Endothelial cell of umbilical vein (primary cell): Measurements from ENCODE around the gene SLCO3A1. TPM values are rescaled to one million over a fixed set of nuclear protein-coding genes. Genes with fewer than 3 reads are reported as not detected.

ENCODE experiments used
- BruUV-seq: library from RNA; stranded (reverse); fragments of 400-500 nt; replicated peaks from 2 replicates; lab custom pipeline; 2021; lab: Mats Ljungman, UMichigan
- CTCF ChIA-PET: fragments of 300-600, 350-600 bp; sonication (Branson Sonifier 250); formaldehyde crosslinking; loops from one replicate; lab custom pipeline; 2021; ENCODE audit warnings: antibody characterized with exemption, inconsistent platforms; lab: Charles Lee
- POLR2A ChIA-PET: fragments of 300-600, 350-600 bp; sonication (Branson Sonifier 250); formaldehyde crosslinking; loops from one replicate; lab custom pipeline; 2021; ENCODE audit warnings: antibody characterized with exemption, inconsistent platforms; lab: Charles Lee
- DNase-seq: peaks from one replicate; pipeline ENCODE4 v3.0.0-alpha.2; 2011; ENCODE audit warnings: low read depth, low spot score
- FAIRE-seq: peaks from 2 replicates; lab custom pipeline; 2011; peaks lifted over from hg19 to GRCh38; lab: Jason Lieb, UNC
- H2AFZ ChIP-seq: 2 replicates; pipeline ENCODE4 v1.6.0; 2012; ENCODE audit warnings: low read depth, low read length, control low read depth, inconsistent platforms
- H3K27ac ChIP-seq: 2 replicates; pipeline ENCODE4 v1.5.1; 2011; ENCODE audit warnings: low read depth, mild to moderate bottlenecking, control low read depth, low read length, moderate library complexity; ENCODE audit not compliant: insufficient read depth
- H3K27me3 ChIP-seq, 2 experiments: 2 replicates each; pipeline versions ENCODE4 v1.6.0 to v1.6.1; 2011; ENCODE audit warnings: low read length in 2 of 2, mixed read lengths in 1 of 2; ENCODE audit not compliant: control insufficient read depth in 2 of 2, insufficient read depth in 2 of 2
- H3K36me3 ChIP-seq, 2 experiments: 2 replicates in 1 of 2; 3 replicates in 1 of 2; pipeline ENCODE4 v1.5.1; 2011; ENCODE audit warnings: low read length in 2 of 2, mild to moderate bottlenecking in 1 of 2, moderate library complexity in 1 of 2; ENCODE audit not compliant: control insufficient read depth in 2 of 2, insufficient read depth in 2 of 2; ENCODE audit errors: extremely low read depth in 1 of 2
- H3K4me1 ChIP-seq: 3 replicates; pipeline ENCODE4 v1.5.1; 2011; ENCODE audit warnings: mild to moderate bottlenecking, low read length; ENCODE audit not compliant: control insufficient read depth, insufficient read depth; ENCODE audit errors: extremely low read depth
- H3K4me2 ChIP-seq: 2 replicates; pipeline ENCODE4 v1.6.1; 2011; ENCODE audit warnings: low read length, control low read depth, mixed read lengths; ENCODE audit not compliant: insufficient read depth
- H3K4me3 ChIP-seq, 3 experiments: fragments of 200-600 bp in 1 of 3; sonication (generic), shearing (Covaris generic) in 1 of 3; replicated peaks in 1 of 3; 2 replicates each; pipeline ENCODE4 v1.5.1; 2011 to 2016; ENCODE audit warnings: control low read depth in 3 of 3, low read length in 3 of 3, mild to moderate bottlenecking in 2 of 3, inconsistent platforms in 1 of 3, low read depth in 1 of 3, moderate library complexity in 1 of 3; ENCODE audit not compliant: insufficient read depth in 1 of 3
- H3K79me2 ChIP-seq: 2 replicates; pipeline ENCODE4 v1.6.0; 2012; ENCODE audit warnings: low read length, inconsistent platforms; ENCODE audit not compliant: control insufficient read depth, insufficient read depth
- H3K9ac ChIP-seq: replicated peaks from 2 replicates; pipeline ENCODE3; 2011; ENCODE audit warnings: low read length, control low read depth; ENCODE audit not compliant: insufficient read depth; ENCODE audit errors: extremely low read depth
- H3K9me1 ChIP-seq: replicated peaks from 3 replicates; pipeline ENCODE4 v1.6.0; 2011; ENCODE audit warnings: mild to moderate bottlenecking, low read length; ENCODE audit not compliant: control insufficient read depth, insufficient read depth; ENCODE audit errors: extremely low read depth
- H3K9me3 ChIP-seq: replicated peaks from 2 replicates; pipeline ENCODE4 v1.5.1; 2012; ENCODE audit warnings: low read length, inconsistent platforms; ENCODE audit not compliant: control insufficient read depth, insufficient read depth
- H4K20me1 ChIP-seq: replicated peaks from 2 replicates; pipeline ENCODE3; 2011; ENCODE audit warnings: mild to moderate bottlenecking, low read length; ENCODE audit not compliant: control insufficient read depth, insufficient read depth; ENCODE audit errors: extremely low read depth
- CTCF ChIP-seq, 2 donors: IDR thresholded peaks; 1 replicate in 1 of 2; 2 replicates in 1 of 2; pipeline ENCODE4 v1.5.1; 2011; ENCODE audit warnings: low read length in 2 of 2, mild to moderate bottlenecking in 2 of 2, moderate library complexity in 2 of 2, control low read depth in 1 of 2, inconsistent platforms in 1 of 2, low read depth in 1 of 2; ENCODE audit not compliant: insufficient read depth in 1 of 2; ENCODE audit errors: extremely low read depth in 1 of 2
- EZH2 ChIP-seq: IDR thresholded peaks from 2 replicates; pipeline ENCODE4 v1.6.1; 2012; ENCODE audit warnings: borderline replicate concordance, low read depth, mild to moderate bottlenecking, moderate library complexity, low read length, inconsistent platforms; ENCODE audit not compliant: severe bottlenecking
- FOS ChIP-seq: IDR thresholded peaks from 2 replicates; pipeline ENCODE4 v1.6.1; 2011; ENCODE audit warnings: mild to moderate bottlenecking, low read length, moderate library complexity, borderline replicate concordance; ENCODE audit not compliant: insufficient read depth
- GATA2 ChIP-seq: IDR thresholded peaks from 2 replicates; pipeline ENCODE4 v1.7.0; 2011; ENCODE audit warnings: low read depth, mild to moderate bottlenecking, moderate library complexity, mixed read lengths, low read length; ENCODE audit not compliant: insufficient read length, insufficient read depth
- JUN ChIP-seq: IDR thresholded peaks from 2 replicates; pipeline ENCODE4 v1.6.1; 2011; ENCODE audit warnings: borderline replicate concordance, low read depth; ENCODE audit not compliant: insufficient read length, insufficient read depth
- MAX ChIP-seq: IDR thresholded peaks from 2 replicates; pipeline ENCODE4 v1.6.1; 2011; ENCODE audit not compliant: insufficient read depth, insufficient read length
- MYC ChIP-seq: IDR thresholded peaks from one replicate; pipeline ENCODE4 v1.6.1; 2011; ENCODE audit warnings: mild to moderate bottlenecking, low read depth, low read length
- POLR2A ChIP-seq: IDR thresholded peaks from 2 replicates; pipeline ENCODE4 v1.6.1; 2012; ENCODE audit warnings: low read depth, mild to moderate bottlenecking, control low read depth, low read length
- POLR2AphosphoS5 ChIP-seq: IDR thresholded peaks from 2 replicates; pipeline ENCODE4 v1.6.1; 2012; ENCODE audit warnings: low read depth, mild to moderate bottlenecking, control low read depth, low read length, moderate library complexity; ENCODE audit not compliant: insufficient read depth
- dilution Hi-C: fragments of 300-500 bp; cut with MboI; formaldehyde crosslinking; loops from one replicate; pipeline ENCODE4 v1.15.0; 2019; ENCODE audit warnings: low sequenced_read_pairs; ENCODE audit not compliant: extremely low pct_ligation_motif_present
- intact Hi-C: fragments of 100-400 bp; cut with micrococcal nuclease; formaldehyde crosslinking; loops from one replicate; pipeline ENCODE4 v1.10.0; 2022
- polyA plus RNA-seq, 4 experiments: library from polyadenylated mRNA; depleted of rRNA in 3 of 4; stranded (reverse) in 3 of 4; unstranded in 1 of 4; fragments of >200 nt; gene quantifications; 2 replicates each; pipeline versions ENCODE4 v1.2.1 to v1.2.3, GENCODE V29; 2011 to 2012; ENCODE audit warnings: missing spikeins in 1 of 4
- total RNA-seq: library from RNA; stranded (reverse); gene quantifications from 2 replicates; pipeline ENCODE4 v1.2.3, GENCODE V29; 2021

The SLCO3A1 gene
- total and polyA plus RNA-seq, 2 donors (not counting 3 experiments of a cell fraction or from before 2014, with no cell fraction given): 0.88 to 0.92 TPM

GRCh38 chr15:92123962-92124656, 270.6 kb downstream of the SLCO3A1 start:
- Histone ChIP-seq H3K36me3 (no peaks in the 10 kb centered on the region), H3K4me2 (no peak overlapping the region), H3K9me3 (no peaks in the 10 kb centered on the region), H3K9ac (no peak overlapping the region), H3K79me2 (no peaks in the 10 kb centered on the region), H3K27ac (no peak overlapping the region), H3K4me3 (no peak overlapping the region), H2AFZ (no peak overlapping the region), H4K20me1 (no peaks in the 10 kb centered on the region), H3K4me1 (no peaks in the 10 kb centered on the region), H3K9me1 (no peaks in the 10 kb centered on the region), H3K27me3 (no peaks in the 10 kb centered on the region)
- FAIRE-seq (no peak), DNase-seq (no peak)
- ChIA-PET POLR2A (no interaction called here), CTCF (no interaction called here)
- BruUV-seq: no TSS peak
- TF ChIP-seq POLR2AphosphoS5: no peak
- no peak for TF ChIP-seq POLR2A
- no peak for TF ChIP-seq EZH2
- TF ChIP-seq MAX: no peak
- TF ChIP-seq MYC: no peak
- no peak for TF ChIP-seq JUN
- TF ChIP-seq FOS: no peak
- intact Hi-C loops (no loop called here), dilution Hi-C loops (no loop called here)

DNA sequence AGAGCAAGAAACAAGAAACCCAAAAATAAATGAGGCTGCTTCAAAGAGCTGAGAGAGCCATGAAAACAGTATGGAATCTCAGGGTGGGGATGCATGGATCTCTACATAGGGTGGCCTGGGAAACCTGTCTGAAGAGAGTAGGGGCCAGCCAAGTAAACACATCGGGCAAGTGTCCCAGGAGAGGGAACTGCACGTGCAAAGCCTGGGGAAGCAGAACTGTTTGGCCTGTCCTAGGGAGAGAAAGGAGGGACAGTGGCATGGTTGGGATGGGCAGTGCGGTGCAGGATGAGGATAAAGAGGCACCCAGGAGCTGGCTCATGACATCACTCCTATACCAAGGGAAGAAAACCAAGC, 271.1 kb downstream of the SLCO3A1 start:
- no peak for FAIRE-seq
- ChIA-PET POLR2A (no interaction called here), CTCF (no interaction called here)
- Histone ChIP-seq H2AFZ (no peak overlapping the region), H3K27ac (no peak overlapping the region), H3K9ac (no peak overlapping the region), H3K27me3 (no peaks in the 10 kb centered on the region), H3K9me1 (no peaks in the 10 kb centered on the region), H3K79me2 (no peaks in the 10 kb centered on the region), H3K4me2 (no peak overlapping the region), H3K36me3 (no peaks in the 10 kb centered on the region), H3K4me1 (no peaks in the 10 kb centered on the region), H3K4me3 (no peak overlapping the region), H4K20me1 (no peaks in the 10 kb centered on the region), H3K9me3 (no peaks in the 10 kb centered on the region)
- no TSS peak for BruUV-seq
- DNase-seq: no peak
- intact Hi-C loops (no loop called here), dilution Hi-C loops (no loop called here)
- TF ChIP-seq POLR2AphosphoS5: no peak
- no peak for TF ChIP-seq GATA2
- TF ChIP-seq MYC: no peak
- no peak for TF ChIP-seq MAX
- TF ChIP-seq EZH2: no peak
- TF ChIP-seq CTCF (IDR thresholded peaks at IDR 0.05; ENCODE audit: extremely low read depth in 1 of 2, insufficient read depth in 1 of 2, low read depth in 1 of 2, low read length in 2 of 2): no peak
- TF ChIP-seq JUN: no peak
- TF ChIP-seq FOS: no peak
- no peak for TF ChIP-seq POLR2A
